Measurements from ENCODE around the gene PET117. TPM values are rescaled to one million over a fixed set of nuclear protein-coding genes. Genes with fewer than 3 reads are reported as not detected.
"Not testable (repeated sequence)": the region's sequence is repeated elsewhere in the genome, so short reads cannot be mapped to it uniquely, and the experiment has no call there.

Gene PET117
- total and polyA plus RNA-seq, 5 donors: 9.4 to 11.4 (median 10.5) TPM

- Histone ChIP-seq H3K9me3 (ENCODE audit: control insufficient read depth, low read length) (no peaks in the 10 kb centered on the region), H3K27ac (ENCODE audit: low read length) (no peak overlapping the region), H3K4me3 (ENCODE audit: low read length) (no peak overlapping the region), H3K27me3 (ENCODE audit: control insufficient read depth, insufficient read depth) (no peaks in the 10 kb centered on the region), H3K4me1 (ENCODE audit: control insufficient read depth, insufficient read depth, low read length) (no peaks in the 10 kb centered on the region)
- 31% methylated on average over 7 of the region's 7 CpGs for WGBS
- ATAC-seq: no peak
- no peak for DNase-seq
- intact Hi-C loops (cut with DNase I): no loop called here
Measured at GRCh38 chr20:18101125-18101810, 36.4 kb upstream of the PET117 start.

- no peak overlapping the region for H3K27ac ChIP-seq (ENCODE audit: low read length)
- ATAC-seq (no peak), DNase-seq (no peak)
- H3K4me3 ChIP-seq (ENCODE audit: low read length): no peak overlapping the region
- intact Hi-C loops (cut with DNase I): no loop called here
- 58% methylated on average over 1 of the region's 1 CpG for WGBS
- H3K4me1 ChIP-seq (ENCODE audit: control insufficient read depth, insufficient read depth, low read length): no peaks in the 10 kb centered on the region
- H3K27me3 ChIP-seq (ENCODE audit: control insufficient read depth, insufficient read depth): no peaks in the 10 kb centered on the region
- no peaks in the 10 kb centered on the region for H3K9me3 ChIP-seq (ENCODE audit: control insufficient read depth, low read length)
Measured at GRCh38 chr20:18103497-18103896, 34.2 kb upstream of the PET117 start.

- Histone ChIP-seq H3K4me1 (ENCODE audit: control insufficient read depth, insufficient read depth, low read length) (no peaks in the 10 kb centered on the region), H3K4me3 (ENCODE audit: low read length) (no peak overlapping the region), H3K27me3 (ENCODE audit: control insufficient read depth, insufficient read depth) (no peaks in the 10 kb centered on the region), H3K27ac (ENCODE audit: low read length) (no peak overlapping the region), H3K9me3 (ENCODE audit: control insufficient read depth, low read length) (no peaks in the 10 kb centered on the region)
- DNase-seq (no peak), ATAC-seq (no peak)
- WGBS: 80% methylated on average over 2 of the region's 2 CpGs
- intact Hi-C loops (cut with DNase I): no loop called here
Measured at GRCh38 chr20:18108326-18108725, 29.3 kb upstream of the PET117 start.

DNA sequence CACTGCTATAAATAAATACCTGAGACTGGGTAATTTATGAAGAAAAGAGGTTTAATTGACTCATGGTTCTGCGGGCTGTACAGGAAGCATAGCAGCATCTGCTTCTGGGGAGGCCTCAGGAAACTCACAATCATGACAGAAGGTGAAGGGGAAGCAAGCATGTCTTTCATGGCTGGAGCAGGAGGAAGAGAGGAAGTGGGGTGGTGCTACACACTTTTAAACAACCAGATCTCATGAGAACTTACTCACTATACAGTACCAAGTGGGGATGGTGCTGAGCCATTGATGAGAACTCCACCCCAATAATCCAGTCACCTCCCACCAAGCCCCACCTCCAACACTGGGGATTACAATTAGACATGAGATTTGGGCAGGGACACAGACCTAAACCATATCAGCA is 9.1 kb upstream of the PET117 start:
- intact Hi-C loops (cut with DNase I); H3K4me3 ChIP-seq (ENCODE audit: low read length); H3K27ac ChIP-seq (ENCODE audit: low read length); H3K4me1 ChIP-seq (ENCODE audit: control insufficient read depth, insufficient read depth, low read length); ATAC-seq; H3K27me3 ChIP-seq (ENCODE audit: control insufficient read depth, insufficient read depth); DNase-seq; H3K9me3 ChIP-seq (ENCODE audit: control insufficient read depth, low read length): not testable (repeated sequence)
- 54% methylated on average over 1 of the region's 1 CpG for WGBS

DNA sequence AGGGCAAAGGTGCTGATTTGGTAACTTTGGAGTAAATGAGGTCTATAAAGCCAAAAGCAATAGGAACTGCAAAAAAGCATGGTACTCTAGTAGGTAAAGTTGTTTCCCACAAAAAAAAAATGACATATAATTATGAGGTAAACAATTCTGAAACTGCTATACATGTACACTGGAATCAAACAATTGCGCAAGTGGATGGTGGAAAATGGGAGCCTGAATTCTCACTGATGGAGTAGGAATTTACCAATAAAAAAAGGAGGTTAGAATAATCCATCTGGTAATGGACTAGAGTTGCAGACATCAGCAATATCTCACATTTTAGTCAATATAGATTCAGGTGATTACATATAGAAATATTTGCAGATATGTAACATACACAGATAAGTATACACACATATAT is 5.0 kb upstream of the PET117 start:
- no peak overlapping the region for H3K4me3 ChIP-seq (ENCODE audit: low read length)
- no peaks in the 10 kb centered on the region for H3K9me3 ChIP-seq (ENCODE audit: control insufficient read depth, low read length)
- no peak overlapping the region for H3K27ac ChIP-seq (ENCODE audit: low read length)
- WGBS: 93% methylated on average over 1 of the region's 1 CpG
- intact Hi-C loops (cut with DNase I): no loop called here
- ATAC-seq (no peak), DNase-seq (no peak)
- no peaks in the 10 kb centered on the region for H3K4me1 ChIP-seq (ENCODE audit: control insufficient read depth, insufficient read depth, low read length)
- no peaks in the 10 kb centered on the region for H3K27me3 ChIP-seq (ENCODE audit: control insufficient read depth, insufficient read depth)

DNA sequence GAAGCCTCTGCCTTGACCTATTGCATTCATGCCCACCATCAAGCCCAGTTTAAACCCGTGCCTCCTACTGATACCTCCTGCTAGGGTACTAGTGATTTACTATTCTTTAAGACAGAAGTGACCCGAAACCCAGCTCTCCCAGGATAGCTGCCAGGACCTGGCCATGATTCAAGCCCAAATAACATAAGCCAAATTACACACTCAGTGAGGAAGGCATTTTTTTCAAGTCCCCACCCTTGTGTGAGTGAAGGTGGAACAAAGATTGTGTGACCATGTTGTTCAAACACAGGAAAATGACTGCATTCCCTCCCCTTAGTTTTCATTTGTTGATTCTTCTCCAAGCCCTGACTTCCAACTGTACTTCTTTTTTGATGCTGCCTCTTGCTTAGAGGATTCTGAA is 3.7 kb upstream of the PET117 start:
- H3K4me3 ChIP-seq (ENCODE audit: low read length): no peak overlapping the region
- H3K4me1 ChIP-seq (ENCODE audit: control insufficient read depth, insufficient read depth, low read length): no peaks in the 10 kb centered on the region
- intact Hi-C loops (cut with DNase I): no loop called here
- H3K27ac ChIP-seq (ENCODE audit: low read length): no peak overlapping the region
- DNase-seq: no peak
- H3K27me3 ChIP-seq (ENCODE audit: control insufficient read depth, insufficient read depth): no peaks in the 10 kb centered on the region
- no peak for ATAC-seq
- no peaks in the 10 kb centered on the region for H3K9me3 ChIP-seq (ENCODE audit: control insufficient read depth, low read length)
- WGBS: 33% methylated on average over 2 of the region's 2 CpGs

GRCh38 chr20:18138266-18138582 is 561 bp downstream of the PET117 start:
- DNase-seq (no peak), ATAC-seq (peak in 1 of 2 donors; percentile 66)
- Histone ChIP-seq H3K9me3 (ENCODE audit: control insufficient read depth, low read length) (no peaks in the 10 kb centered on the region), H3K27ac (ENCODE audit: low read length) (peak overlapping the region; percentile 93), H3K27me3 (ENCODE audit: control insufficient read depth, insufficient read depth) (no peaks in the 10 kb centered on the region), H3K4me3 (ENCODE audit: low read length) (peak overlapping the region; percentile 98), H3K4me1 (ENCODE audit: control insufficient read depth, insufficient read depth, low read length) (no peaks in the 10 kb centered on the region)
- under 1% methylated on average over 15 of the region's 15 CpGs for WGBS
- intact Hi-C loops (cut with DNase I): no loop called here

DNA sequence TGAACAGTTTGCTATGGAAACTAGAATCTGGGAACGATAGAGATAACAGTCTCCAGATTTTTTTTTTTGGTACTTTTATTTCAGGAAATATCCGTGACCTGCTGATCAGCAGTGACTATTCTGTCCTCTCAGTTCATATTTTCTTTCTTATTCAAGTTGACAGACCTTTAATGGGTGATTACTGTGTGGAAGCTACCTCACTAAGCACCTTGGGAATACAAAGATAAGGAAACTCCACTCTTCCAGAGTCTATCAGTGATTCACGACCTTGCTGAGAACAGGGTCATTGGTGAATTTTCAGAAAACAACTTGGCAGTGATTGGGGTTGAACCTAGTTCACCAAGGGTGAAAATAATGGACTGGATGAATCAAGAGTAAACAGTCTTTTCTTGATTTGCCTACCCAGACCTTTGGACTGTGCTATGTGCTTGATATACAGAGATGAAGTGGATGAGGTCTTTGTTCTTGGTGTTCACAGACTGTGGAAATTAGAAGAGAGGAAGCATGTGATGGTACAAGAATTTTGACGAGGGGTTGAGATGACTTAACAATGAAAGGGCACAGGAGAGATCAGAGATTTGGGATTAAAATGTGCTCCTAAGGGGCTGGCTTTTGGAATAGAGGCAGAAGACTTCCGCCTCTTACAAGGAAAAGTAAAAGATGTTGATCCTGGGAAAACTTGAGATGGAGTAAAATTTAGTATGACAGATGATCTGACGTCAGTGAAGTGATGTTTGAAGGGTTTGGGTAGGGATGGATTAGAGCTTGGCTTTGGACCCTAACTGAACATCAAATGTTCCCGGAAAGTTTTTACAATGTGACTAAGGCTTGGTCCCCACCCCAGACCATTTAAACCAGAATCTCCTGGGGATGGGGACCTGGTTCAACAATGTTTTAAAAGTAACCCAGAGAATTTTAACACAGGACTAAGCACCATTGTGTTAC is 1.2 kb downstream of the PET117 start:
- intact Hi-C loops (cut with DNase I): no loop called here
- H3K27me3 ChIP-seq (ENCODE audit: control insufficient read depth, insufficient read depth): no peaks in the 10 kb centered on the region
- H3K4me3 ChIP-seq (ENCODE audit: low read length): peak overlapping the region; percentile 98
- H3K4me1 ChIP-seq (ENCODE audit: control insufficient read depth, insufficient read depth, low read length): no peaks in the 10 kb centered on the region
- no peak for DNase-seq
- no peaks in the 10 kb centered on the region for H3K9me3 ChIP-seq (ENCODE audit: control insufficient read depth, low read length)
- ATAC-seq: no peak
- 32% methylated on average over 7 of the region's 7 CpGs for WGBS
- H3K27ac ChIP-seq (ENCODE audit: low read length): no peak overlapping the region

- H3K27ac ChIP-seq (ENCODE audit: low read length): no peak overlapping the region
Measured at GRCh38 chr20:18139832-18140231, 2.2 kb downstream of the PET117 start.

GRCh38 chr20:18144541-18145099 is 7.0 kb downstream of the PET117 start:
- H3K27ac ChIP-seq (ENCODE audit: low read length): no peak overlapping the region
- ATAC-seq (no peak), DNase-seq (no peak)
- no peaks in the 10 kb centered on the region for H3K27me3 ChIP-seq (ENCODE audit: control insufficient read depth, insufficient read depth)
- intact Hi-C loops (cut with DNase I): no loop called here
- WGBS: 98% methylated on average over 1 of the region's 1 CpG
- no peaks in the 10 kb centered on the region for H3K4me1 ChIP-seq (ENCODE audit: control insufficient read depth, insufficient read depth, low read length)
- no peaks in the 10 kb centered on the region for H3K9me3 ChIP-seq (ENCODE audit: control insufficient read depth, low read length)
- no peak overlapping the region for H3K4me3 ChIP-seq (ENCODE audit: low read length)

More at GRCh38 chr20:18139832-18140231, 2.2 kb downstream of the PET117 start:
- intact Hi-C loops (cut with DNase I): no loop called here
- Histone ChIP-seq H3K9me3 (ENCODE audit: control insufficient read depth, low read length) (no peaks in the 10 kb centered on the region), H3K27me3 (ENCODE audit: control insufficient read depth, insufficient read depth) (no peaks in the 10 kb centered on the region), H3K4me3 (ENCODE audit: low read length) (no peak overlapping the region), H3K4me1 (ENCODE audit: control insufficient read depth, insufficient read depth, low read length) (no peaks in the 10 kb centered on the region)
- DNase-seq (no peak), ATAC-seq (no peak)
- WGBS: 84% methylated on average over 2 of the region's 2 CpGs

- intact Hi-C loops (cut with DNase I): no loop called here
- H3K27ac ChIP-seq (ENCODE audit: low read length): no peak overlapping the region
- H3K4me1 ChIP-seq (ENCODE audit: control insufficient read depth, insufficient read depth, low read length): no peaks in the 10 kb centered on the region
- no peak for DNase-seq
- no peak overlapping the region for H3K4me3 ChIP-seq (ENCODE audit: low read length)
- H3K9me3 ChIP-seq (ENCODE audit: control insufficient read depth, low read length): no peaks in the 10 kb centered on the region
- no peaks in the 10 kb centered on the region for H3K27me3 ChIP-seq (ENCODE audit: control insufficient read depth, insufficient read depth)
- 95% methylated on average over 9 of the region's 9 CpGs for WGBS
- ATAC-seq: no peak
Measured at GRCh38 chr20:18154342-18154741, 16.7 kb downstream of the PET117 start.
